CD4-positive, alpha-beta T cell treated with Interferon alpha-2 for 1 hour (primary cell): ENCODE results near the gene VIT.

ENCODE experiments used
- DNase-seq, 2 donors: peaks; one replicate each; pipeline ENCODE4 v3.0.0-alpha.2; 2020 to 2022

VIT gene

DNA sequence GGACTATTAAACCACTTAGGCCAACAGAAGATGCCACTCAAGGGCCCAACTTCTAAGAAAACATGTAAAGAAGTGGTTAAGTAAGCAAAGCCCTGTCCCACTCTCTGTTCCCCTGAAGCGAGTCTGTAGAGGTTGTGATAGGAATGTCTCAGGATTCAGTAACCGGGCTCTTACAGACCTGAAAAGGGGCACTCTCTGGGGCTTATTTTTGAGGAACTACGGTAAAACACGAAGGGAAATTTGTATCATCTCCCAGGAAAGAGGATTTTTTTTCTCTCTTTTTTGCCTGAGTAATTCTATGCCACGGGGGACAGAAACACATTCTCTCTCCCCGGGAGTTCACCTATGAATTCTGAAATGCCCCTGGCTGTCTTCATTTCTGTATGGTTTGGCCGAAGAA is 77.4 kb downstream of the VIT start:
- DNase-seq, result no peak

- no peak for DNase-seq
These were observed 78.8 kb downstream of the VIT start for GRCh38 chr2:36775261-36775660.

DNA sequence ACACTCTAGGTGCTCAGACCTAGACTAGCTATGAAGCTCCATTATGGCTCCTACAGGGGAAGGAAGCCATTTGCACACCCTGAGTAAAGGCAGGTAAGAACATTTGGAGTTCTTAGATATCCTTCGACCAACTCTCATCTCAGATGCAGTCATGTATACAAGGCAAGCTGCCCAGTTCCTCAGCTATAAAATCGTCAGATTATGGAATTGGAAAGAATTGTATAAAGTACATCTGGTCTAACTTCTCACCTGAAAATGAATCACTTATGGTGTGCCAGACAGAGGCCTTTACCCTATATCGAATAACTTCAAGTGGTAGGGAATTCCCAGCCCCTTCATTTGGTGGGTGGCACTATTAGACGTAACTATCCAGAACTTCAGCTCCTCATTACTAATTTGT is 79.3 kb downstream of the VIT start:
- no peak for DNase-seq

- DNase-seq, result no peak
These were observed 80.8 kb downstream of the VIT start for GRCh38 chr2:36777272-36777671.

- no peak for DNase-seq
These were observed 81.3 kb downstream of the VIT start for GRCh38 chr2:36777788-36778187.

GRCh38 chr2:36779462-36779861 is 83.0 kb downstream of the VIT start:
- no peak for DNase-seq

DNA sequence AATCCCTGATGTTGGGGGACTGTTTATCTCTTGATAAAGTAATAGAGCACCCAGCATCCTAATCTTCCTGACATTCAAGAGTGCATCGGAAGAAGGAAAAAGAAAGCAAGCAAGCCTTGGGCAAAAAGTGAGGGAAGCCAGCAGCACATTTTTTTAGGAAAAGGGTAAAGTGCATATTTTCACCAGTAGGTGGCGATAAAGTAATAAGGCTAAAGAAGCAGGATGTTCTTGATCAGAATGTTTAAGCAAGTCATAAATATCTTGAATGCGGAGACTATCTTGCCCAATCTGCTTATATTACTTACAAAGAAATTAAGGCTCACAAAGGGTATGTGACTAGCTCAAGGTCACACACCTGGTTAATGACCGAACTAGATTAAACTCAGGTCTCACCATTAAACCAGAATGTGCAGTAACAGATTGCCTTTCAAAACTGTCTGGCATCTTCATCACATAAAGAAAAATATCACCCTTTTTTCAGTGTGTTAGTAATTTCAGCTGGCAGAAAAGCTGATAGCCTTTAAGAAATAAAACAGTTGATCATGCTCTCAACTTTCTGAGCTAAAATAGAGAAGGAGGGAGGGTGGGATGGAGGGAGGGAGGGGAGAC is 83.8 kb downstream of the VIT start:
- peak in 1 of 2 donors; percentile 62 for DNase-seq

DNA sequence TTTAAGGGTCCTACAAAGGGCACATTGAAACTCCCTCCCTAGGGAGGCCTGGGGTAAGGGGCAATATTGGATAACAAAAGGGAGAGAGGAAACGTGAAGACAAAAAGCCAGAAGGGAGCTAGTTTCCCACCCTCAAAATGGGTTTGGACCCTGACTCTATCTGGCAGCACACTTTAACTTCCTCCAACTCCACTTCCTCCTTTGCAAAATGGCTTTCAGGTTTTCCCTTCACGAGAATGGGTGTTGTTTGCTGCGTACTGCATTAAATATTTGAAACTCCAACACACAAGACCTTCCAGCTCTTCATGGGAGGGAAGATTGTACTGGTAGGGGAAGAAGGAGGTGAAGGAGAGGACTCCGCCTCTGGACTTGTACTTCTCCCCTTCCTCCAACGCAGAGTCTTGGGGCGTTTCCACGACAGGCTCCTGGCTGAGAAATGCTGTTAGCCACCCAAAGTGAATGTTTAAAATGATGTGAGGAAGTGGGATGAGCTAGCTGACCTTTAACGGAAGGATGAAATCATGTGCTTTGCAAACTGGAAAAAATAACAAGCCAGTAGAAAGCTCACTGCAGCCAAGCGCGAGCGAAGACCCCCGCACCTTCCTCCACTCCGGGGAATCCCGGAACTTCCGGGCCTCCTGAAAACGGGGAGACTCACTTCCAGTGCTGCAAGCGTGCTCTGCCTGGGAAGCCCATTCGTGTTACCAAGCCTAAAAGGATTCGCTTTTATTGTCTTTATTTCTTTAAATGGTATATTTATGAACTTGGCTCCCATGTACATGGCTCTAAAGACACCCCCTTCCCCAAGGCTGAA is 85.6 kb downstream of the VIT start:
- no peak for DNase-seq

DNA sequence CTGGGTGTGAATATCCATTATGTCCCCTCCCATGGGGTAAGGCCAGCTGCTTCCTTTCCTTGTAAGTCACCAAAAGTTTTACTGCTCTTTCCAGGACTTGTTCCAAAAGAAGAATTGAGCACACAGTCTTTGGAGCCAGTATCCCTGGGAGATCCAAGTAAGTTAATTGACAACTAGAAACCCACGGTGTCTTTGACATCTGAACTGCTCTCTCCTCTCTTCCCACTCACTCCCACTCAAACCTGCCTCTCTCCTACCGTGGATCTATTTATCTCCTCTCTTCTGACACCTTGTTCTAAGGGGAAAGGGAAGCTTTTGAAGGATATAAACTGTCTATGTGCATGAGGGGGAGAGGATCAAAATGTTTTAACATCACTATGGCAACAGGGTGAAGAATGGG is 86.7 kb downstream of the VIT start:
- no peak for DNase-seq

GRCh38 chr2:36785179-36785795 is 88.8 kb downstream of the VIT start:
- peak; percentile 50 to 69 for DNase-seq

GRCh38 chr2:36789181-36789804 is 92.8 kb downstream of the VIT start:
- DNase-seq, result no peak

DNA sequence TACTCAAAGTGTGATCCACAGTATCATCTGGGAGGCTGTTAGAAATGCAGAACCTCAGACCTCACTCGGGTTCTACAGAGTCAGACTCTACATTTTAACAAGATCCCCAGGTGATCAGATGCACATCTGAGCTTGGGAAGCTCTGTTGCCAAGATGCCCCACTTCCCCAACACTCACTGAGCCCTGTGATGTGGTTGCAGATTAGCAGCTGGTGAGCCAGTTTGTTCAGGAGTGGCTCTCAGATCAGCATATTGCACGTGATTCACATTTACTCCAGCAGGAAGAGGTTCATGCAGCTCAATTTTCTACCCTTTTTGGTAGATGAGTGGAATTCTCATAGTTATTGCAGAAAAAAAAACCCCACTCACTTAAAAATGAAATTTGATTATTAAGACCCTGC is 96.4 kb downstream of the VIT start:
- DNase-seq, result no peak

- no peak for DNase-seq
These were observed 101.0 kb downstream of the VIT start for GRCh38 chr2:36797324-36798070.

DNA sequence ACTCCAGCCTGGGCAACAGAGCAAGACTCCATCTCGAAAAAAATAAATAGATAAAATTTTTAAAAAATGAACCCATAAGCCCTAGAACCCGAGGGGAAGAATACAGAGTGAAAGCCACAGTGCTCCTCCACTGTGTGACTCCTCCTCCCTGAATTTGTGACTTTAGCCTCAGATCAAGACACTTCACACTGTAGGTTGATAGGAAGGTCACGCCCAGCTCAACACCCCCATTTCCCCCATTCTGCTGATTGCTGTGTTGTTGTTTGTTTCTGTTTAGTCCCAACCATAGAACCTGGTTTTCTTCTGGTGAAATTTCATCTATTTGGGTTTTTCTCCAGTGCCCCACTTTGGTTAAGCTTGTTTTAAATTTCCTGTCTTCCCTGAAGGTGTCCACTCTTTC is 102.2 kb downstream of the VIT start:
- peak; percentile 12 to 52 for DNase-seq

GRCh38 chr2:36800381-36800780 is 103.9 kb downstream of the VIT start:
- peak; percentile 46 to 59 for DNase-seq

DNA sequence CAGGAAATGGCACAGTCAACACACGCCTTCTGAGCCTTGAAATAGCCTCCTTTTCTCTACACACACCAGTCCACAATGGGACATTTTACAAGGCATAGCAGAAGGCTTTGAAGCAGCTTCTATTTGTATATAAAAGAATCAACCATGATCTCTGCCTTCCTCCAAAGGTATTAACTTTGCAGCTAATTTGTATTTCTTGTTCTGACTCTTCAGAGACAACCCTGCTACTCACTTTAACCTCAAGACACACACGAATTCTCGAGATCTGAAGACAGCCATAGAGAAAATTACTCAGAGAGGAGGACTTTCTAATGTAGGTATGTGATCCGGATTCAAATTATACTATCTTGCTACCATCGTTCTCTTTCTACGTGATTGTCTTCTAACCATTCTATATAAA is 104.6 kb downstream of the VIT start:
- no peak for DNase-seq

DNA sequence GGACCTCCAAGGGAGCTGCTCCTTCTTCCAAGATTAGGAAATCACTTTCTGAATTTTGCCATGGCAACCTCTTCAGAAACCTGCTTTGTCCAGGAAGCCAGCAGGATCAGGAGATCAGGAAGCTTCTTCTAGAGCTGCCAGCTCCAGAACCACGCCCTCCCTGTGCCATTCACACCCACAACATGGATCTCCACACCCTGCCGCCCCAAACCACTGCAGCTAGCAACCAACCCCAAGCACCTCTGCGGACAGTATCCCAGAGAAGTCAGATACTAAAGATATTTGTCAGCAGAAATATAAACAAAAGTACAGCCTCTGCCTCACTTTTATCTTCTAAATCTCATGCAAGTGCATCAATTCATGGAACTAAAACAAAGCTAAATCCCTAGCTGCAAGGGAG is 106.4 kb downstream of the VIT start:
- DNase-seq, result no peak

- DNase-seq, result no peak
These were observed 109.2 kb downstream of the VIT start for GRCh38 chr2:36805635-36806224.

- no peak for DNase-seq
These were observed 110.8 kb downstream of the VIT start for GRCh38 chr2:36807223-36807886.

GRCh38 chr2:36808386-36809068 is 112.0 kb downstream of the VIT start:
- no peak for DNase-seq

- DNase-seq, result no peak
These were observed 112.5 kb downstream of the VIT start for GRCh38 chr2:36809069-36809445.
